Fibroblast of upper back skin (primary cell): ENCODE results near the gene PSMD10.
A peak's percentile ranks its signal among the peaks of the same experiment; 100 is the strongest.

Experiments used
- DNase-seq: peaks from one replicate; pipeline ENCODE4 v3.0.0-alpha.2; 2013

Gene PSMD10

GRCh38 chrX:108091264-108091877, at the start of gene PSMD10, which contains the start of gene ATG4A:
TSS of gene PSMD10 (minus strand) at chrX:108091542. CDS start at chrX:108091520, 22 bp downstream.
TSS of gene ATG4A (plus strand) at chrX:108091778. CDS start at chrX:108091827, 49 bp downstream.
- DNase-seq, result peak; percentile 94

- DNase-seq, result no peak
Measured at GRCh38 chrX:108138814-108139702, 47.7 kb upstream of the PSMD10 start.

- no peak for DNase-seq
Measured at GRCh38 chrX:108134724-108135123, 43.4 kb upstream of the PSMD10 start.

- no peak for DNase-seq
Measured at GRCh38 chrX:108132876-108133275, 41.5 kb upstream of the PSMD10 start.

GRCh38 chrX:108132034-108132433, 40.7 kb upstream of the PSMD10 start:
- DNase-seq, result no peak

GRCh38 chrX:108131471-108131870, 40.1 kb upstream of the PSMD10 start:
- DNase-seq, result peak; percentile 13

GRCh38 chrX:108130889-108131288, 39.5 kb upstream of the PSMD10 start:
- DNase-seq, result no peak

- DNase-seq, result no peak
Measured at GRCh38 chrX:108127152-108127551, 35.8 kb upstream of the PSMD10 start.

- no peak for DNase-seq
Measured at GRCh38 chrX:108126661-108127060, 35.3 kb upstream of the PSMD10 start.

GRCh38 chrX:108123591-108124366, 32.4 kb upstream of the PSMD10 start:
- no peak for DNase-seq

- DNase-seq, result peak; percentile 54
Measured at GRCh38 chrX:108122748-108123147, 31.4 kb upstream of the PSMD10 start.

- no peak for DNase-seq
Measured at GRCh38 chrX:108121291-108121690, 29.9 kb upstream of the PSMD10 start.

- no peak for DNase-seq
Measured at GRCh38 chrX:108117988-108118387, 26.6 kb upstream of the PSMD10 start.

GRCh38 chrX:108114541-108114940, 23.2 kb upstream of the PSMD10 start:
- no peak for DNase-seq

- no peak for DNase-seq
Measured at GRCh38 chrX:108105473-108105872, 14.1 kb upstream of the PSMD10 start.

- no peak for DNase-seq
Measured at GRCh38 chrX:108097380-108097779, 6.0 kb upstream of the PSMD10 start.

- no peak for DNase-seq
Measured at GRCh38 chrX:108091878-108092291, 543 bp upstream of the PSMD10 start.

- DNase-seq, result peak; percentile 25
Measured at GRCh38 chrX:108090491-108091263, 665 bp downstream of the PSMD10 start.

- DNase-seq, result no peak
Measured at GRCh38 chrX:108088511-108088910, 2.8 kb downstream of the PSMD10 start.

- DNase-seq, result no peak
Measured at GRCh38 chrX:108087792-108088191, 3.5 kb downstream of the PSMD10 start.

GRCh38 chrX:108081110-108081509, 10.2 kb downstream of the PSMD10 start:
- no peak for DNase-seq

GRCh38 chrX:108072746-108073145, 18.6 kb downstream of the PSMD10 start:
- DNase-seq, result peak; percentile 37

GRCh38 chrX:108071578-108071977, 19.8 kb downstream of the PSMD10 start:
- no peak for DNase-seq
